Measurements from ENCODE around the gene ZNF598. TPM values are rescaled to one million over a fixed set of nuclear protein-coding genes. Genes with fewer than 3 reads are reported as not detected.

Gene ZNF598
- total RNA-seq, 1 experiment from 2014 or later = 75.8 TPM

- H3K27me3 ChIP-seq (replicated peaks; ENCODE audit: insufficient read depth, low read depth, low read length, poor library complexity) = peaks cover 17% of the 10 kb centered on the region
- peaks cover 6% of the 10 kb centered on the region for H3K4me1 ChIP-seq (ENCODE audit: insufficient read depth, low read length, poor library complexity, severe bottlenecking)
- BruUV-seq (replicated peaks) = no TSS peak
- peaks cover 7% of the 10 kb centered on the region for H3K36me3 ChIP-seq (ENCODE audit: insufficient read depth, low read length, poor library complexity, severe bottlenecking)
- TF ChIP-seq EZH2 (IDR thresholded peaks at IDR 0.05; ENCODE audit: borderline replicate concordance, low read depth, low read length, poor library complexity, severe bottlenecking) (no peak), CTCF (conservative IDR thresholded peaks at IDR 0.05; ENCODE audit: low read depth, low read length) (no peak)
- no peaks in the 10 kb centered on the region for H3K9me3 ChIP-seq (ENCODE audit: low read depth, low read length, poor library complexity, severe bottlenecking)
- CTCF ChIA-PET = no interaction called here
- H3K27ac ChIP-seq (ENCODE audit: low read depth, low read length, poor library complexity, severe bottlenecking) = no peak overlapping the region
- POLR2A ChIA-PET (ENCODE audit: low non-redundant PET) = no interaction called here
- H3K4me3 ChIP-seq (ENCODE audit: low read depth, low read length, poor library complexity, severe bottlenecking) = peak overlapping the region; percentile 44
- DNase-seq (ENCODE audit: low spot score) = no peak
- intact Hi-C loops (cut with micrococcal nuclease; ENCODE audit: unreplicated experiment) = no loop called here
Measured at GRCh38 chr16:1990101-1990350, 19.6 kb downstream of the ZNF598 start.

- H3K4me1 ChIP-seq (ENCODE audit: insufficient read depth, low read length, poor library complexity, severe bottlenecking) = peaks cover 11% of the 10 kb centered on the region
- H3K27ac ChIP-seq (ENCODE audit: low read depth, low read length, poor library complexity, severe bottlenecking) = no peak within 1 kb of the TSS
- no peaks in the 10 kb centered on the region for H3K9me3 ChIP-seq (ENCODE audit: low read depth, low read length, poor library complexity, severe bottlenecking)
- peak within 1 kb of the TSS; percentile 44 for H3K4me3 ChIP-seq (ENCODE audit: low read depth, low read length, poor library complexity, severe bottlenecking)
- CTCF ChIA-PET = no interaction called here
- POLR2A ChIA-PET (ENCODE audit: low non-redundant PET) = no interaction called here
- DNase-seq (ENCODE audit: low spot score) = no peak
- no TSS peak for BruUV-seq (replicated peaks)
- H3K36me3 ChIP-seq (ENCODE audit: insufficient read depth, low read length, poor library complexity, severe bottlenecking) = peaks cover 7% of the 10 kb centered on the region
- no peak for TF ChIP-seq CTCF (conservative IDR thresholded peaks at IDR 0.05; ENCODE audit: low read depth, low read length)
- TF ChIP-seq EZH2 (IDR thresholded peaks at IDR 0.05; ENCODE audit: borderline replicate concordance, low read depth, low read length, poor library complexity, severe bottlenecking) = no peak
- H3K27me3 ChIP-seq (replicated peaks; ENCODE audit: insufficient read depth, low read depth, low read length, poor library complexity) = peaks cover 17% of the 10 kb centered on the region
- intact Hi-C loops (cut with micrococcal nuclease; ENCODE audit: unreplicated experiment) = no loop called here
Measured at GRCh38 chr16:1989209-1990100, 20.2 kb downstream of the ZNF598 start, which contains the start of gene SYNGR3. TSS of gene SYNGR3 (plus strand) at chr16:1989970. CDS start at chr16:1990103, 133 bp downstream.

GRCh38 chr16:1987198-1987597, 22.4 kb downstream of the ZNF598 start:
- H3K27ac ChIP-seq (ENCODE audit: low read depth, low read length, poor library complexity, severe bottlenecking) = no peak overlapping the region
- ChIA-PET CTCF (no interaction called here), POLR2A (ENCODE audit: low non-redundant PET) (interaction anchor here (0.7 kb wide), 1 partner anchor 22 kb away, joined by 4 read pairs; no protein-coding TSS in a partner anchor)
- BruUV-seq (replicated peaks) = no TSS peak
- DNase-seq (ENCODE audit: low spot score) = no peak
- H3K36me3 ChIP-seq (ENCODE audit: insufficient read depth, low read length, poor library complexity, severe bottlenecking) = peaks cover 7% of the 10 kb centered on the region
- intact Hi-C loops (cut with micrococcal nuclease; ENCODE audit: unreplicated experiment) = no loop called here
- H3K4me3 ChIP-seq (ENCODE audit: low read depth, low read length, poor library complexity, severe bottlenecking) = no peak overlapping the region
- no peaks in the 10 kb centered on the region for H3K9me3 ChIP-seq (ENCODE audit: low read depth, low read length, poor library complexity, severe bottlenecking)
- H3K27me3 ChIP-seq (replicated peaks; ENCODE audit: insufficient read depth, low read depth, low read length, poor library complexity) = peaks cover 17% of the 10 kb centered on the region
- TF ChIP-seq CTCF (conservative IDR thresholded peaks at IDR 0.05; ENCODE audit: low read depth, low read length) (no peak), EZH2 (IDR thresholded peaks at IDR 0.05; ENCODE audit: borderline replicate concordance, low read depth, low read length, poor library complexity, severe bottlenecking) (no peak)
- peaks cover 12% of the 10 kb centered on the region for H3K4me1 ChIP-seq (ENCODE audit: insufficient read depth, low read length, poor library complexity, severe bottlenecking)
